ENCODE measurements around the gene CPNE8. TPM values are rescaled to one million over a fixed set of nuclear protein-coding genes. Genes with fewer than 3 reads are reported as not detected.

Gene CPNE8
- polyA plus RNA-seq, 1 donor (not counting 4 experiments of a cell fraction or from before 2014, with no cell fraction given), result 25.7 TPM

DNA sequence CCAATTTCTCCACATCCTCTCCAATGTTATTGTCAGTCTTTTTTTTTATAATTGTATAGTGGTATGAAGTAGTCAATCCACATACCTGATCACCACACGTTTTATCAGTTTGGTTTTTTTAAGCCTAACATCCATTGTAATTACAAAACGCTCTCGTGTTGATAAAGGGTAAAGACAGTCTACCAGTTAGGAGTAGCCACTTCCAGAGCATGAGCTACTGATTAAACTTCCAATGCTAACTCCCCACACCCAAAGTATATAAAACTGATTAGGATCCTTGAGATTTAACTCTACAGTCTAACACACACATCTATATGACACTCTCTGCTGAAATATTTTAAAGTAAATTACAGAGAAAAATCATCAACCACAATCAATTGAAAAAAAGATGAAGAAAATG is 20.7 kb downstream of the CPNE8 start:
- Histone ChIP-seq H3K4me1 (ENCODE audit: control insufficient read depth, extremely low read depth, insufficient read depth, low read length) (peaks cover 4% of the 10 kb centered on the region), H4K20me1 (ENCODE audit: control insufficient read depth, extremely low read depth, insufficient read depth, low read length) (no peaks in the 10 kb centered on the region), H3K4me2 (ENCODE audit: control insufficient read depth, extremely low read depth, insufficient read depth, low read depth, low read length) (no peak overlapping the region), H2AFZ (ENCODE audit: control insufficient read depth, low read length) (no peak overlapping the region), H3K36me3 (ENCODE audit: control insufficient read depth in 2 of 2, extremely low read depth in 1 of 2, insufficient read depth in 2 of 2, low read length in 2 of 2) (peaks cover 0 to 1% of the 10 kb centered on the region in 2 experiments), H3K79me2 (ENCODE audit: control insufficient read depth, insufficient read depth, low read length) (peaks cover 44% of the 10 kb centered on the region), H3K27me3 (ENCODE audit: control insufficient read depth, extremely low read depth, insufficient read depth, low read length) (no peaks in the 10 kb centered on the region), H3K9me3 (ENCODE audit: control insufficient read depth, low read depth, low read length) (no peaks in the 10 kb centered on the region), H3K4me3 (ENCODE audit: control insufficient read depth in 2 of 3, extremely low read depth in 1 of 3, insufficient read depth in 2 of 3, low read depth in 1 of 3, low read length in 3 of 3) (no peak overlapping the region), H3K9ac (ENCODE audit: control insufficient read depth, extremely low read depth, insufficient read depth, low read length) (no peak overlapping the region), H3K27ac (ENCODE audit: control insufficient read depth, insufficient read depth, low read length) (no peak overlapping the region), H3K9me1 (ENCODE audit: control insufficient read depth, extremely low read depth, insufficient read depth, low read length) (peaks cover 2% of the 10 kb centered on the region)
- DNase-seq (ENCODE audit: low read depth, low spot score) (no peak), FAIRE-seq (no peak)
- dilution Hi-C loops (cut with MboI; ENCODE audit: extremely low pct_ligation_motif_present, low sequenced_read_pairs), result no loop called here
- TF ChIP-seq EZH2 (IDR thresholded peaks at IDR 0.05; ENCODE audit: low read length), result no peak
- TF ChIP-seq, protein P1, sequence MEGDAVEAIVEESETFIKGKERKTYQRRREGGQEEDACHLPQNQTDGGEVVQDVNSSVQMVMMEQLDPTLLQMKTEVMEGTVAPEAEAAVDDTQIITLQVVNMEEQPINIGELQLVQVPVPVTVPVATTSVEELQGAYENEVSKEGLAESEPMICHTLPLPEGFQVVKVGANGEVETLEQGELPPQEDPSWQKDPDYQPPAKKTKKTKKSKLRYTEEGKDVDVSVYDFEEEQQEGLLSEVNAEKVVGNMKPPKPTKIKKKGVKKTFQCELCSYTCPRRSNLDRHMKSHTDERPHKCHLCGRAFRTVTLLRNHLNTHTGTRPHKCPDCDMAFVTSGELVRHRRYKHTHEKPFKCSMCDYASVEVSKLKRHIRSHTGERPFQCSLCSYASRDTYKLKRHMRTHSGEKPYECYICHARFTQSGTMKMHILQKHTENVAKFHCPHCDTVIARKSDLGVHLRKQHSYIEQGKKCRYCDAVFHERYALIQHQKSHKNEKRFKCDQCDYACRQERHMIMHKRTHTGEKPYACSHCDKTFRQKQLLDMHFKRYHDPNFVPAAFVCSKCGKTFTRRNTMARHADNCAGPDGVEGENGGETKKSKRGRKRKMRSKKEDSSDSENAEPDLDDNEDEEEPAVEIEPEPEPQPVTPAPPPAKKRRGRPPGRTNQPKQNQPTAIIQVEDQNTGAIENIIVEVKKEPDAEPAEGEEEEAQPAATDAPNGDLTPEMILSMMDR (optimal IDR thresholded peaks at IDR 0.05 in 1 of 3, IDR thresholded peaks at IDR 0.05 in 1 of 3, conservative IDR thresholded peaks at IDR 0.05 in 1 of 3; ENCODE audit: extremely low read depth in 1 of 3, insufficient read depth in 2 of 3, low read length in 3 of 3), result no peak

DNA sequence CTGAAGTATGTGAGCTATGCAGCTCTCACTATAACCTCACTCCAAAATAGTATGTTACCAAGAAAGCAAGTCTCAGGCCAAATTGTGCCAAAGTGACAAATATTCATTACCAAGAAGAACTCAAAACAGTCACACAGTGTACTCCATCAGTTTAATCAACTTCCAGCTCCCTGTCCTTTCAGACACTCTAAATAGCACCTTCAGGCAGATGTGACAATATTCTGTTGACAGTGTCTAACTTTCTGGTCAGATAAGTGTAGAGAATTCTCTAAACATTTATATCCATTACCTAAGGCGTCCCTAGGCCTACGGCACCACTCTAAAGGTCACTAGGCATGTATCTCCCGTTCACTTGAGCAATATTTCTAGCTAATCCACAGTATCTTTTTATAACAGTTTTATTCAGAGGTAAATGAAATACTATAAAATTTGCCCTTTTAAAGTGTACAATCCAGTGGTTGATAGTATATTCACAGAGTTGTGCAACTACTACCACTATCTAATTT is 21.7 kb downstream of the CPNE8 start:
- no peak for DNase-seq (ENCODE audit: low read depth, low spot score)
- FAIRE-seq, result no peak
- Histone ChIP-seq H3K79me2 (ENCODE audit: control insufficient read depth, insufficient read depth, low read length) (peaks cover 41% of the 10 kb centered on the region), H3K9ac (ENCODE audit: control insufficient read depth, extremely low read depth, insufficient read depth, low read length) (no peak overlapping the region), H3K4me2 (ENCODE audit: control insufficient read depth, extremely low read depth, insufficient read depth, low read depth, low read length) (no peak overlapping the region), H3K27ac (ENCODE audit: control insufficient read depth, insufficient read depth, low read length) (no peak overlapping the region), H3K9me3 (ENCODE audit: control insufficient read depth, low read depth, low read length) (no peaks in the 10 kb centered on the region), H4K20me1 (ENCODE audit: control insufficient read depth, extremely low read depth, insufficient read depth, low read length) (no peaks in the 10 kb centered on the region), H3K9me1 (ENCODE audit: control insufficient read depth, extremely low read depth, insufficient read depth, low read length) (no peaks in the 10 kb centered on the region), H3K4me1 (ENCODE audit: control insufficient read depth, extremely low read depth, insufficient read depth, low read length) (peaks cover 4% of the 10 kb centered on the region), H3K4me3 (ENCODE audit: control insufficient read depth in 2 of 3, extremely low read depth in 1 of 3, insufficient read depth in 2 of 3, low read depth in 1 of 3, low read length in 3 of 3) (no peak overlapping the region), H3K36me3 (ENCODE audit: control insufficient read depth in 2 of 2, extremely low read depth in 1 of 2, insufficient read depth in 2 of 2, low read length in 2 of 2) (peaks cover 0 to 1% of the 10 kb centered on the region in 2 experiments), H3K27me3 (ENCODE audit: control insufficient read depth, extremely low read depth, insufficient read depth, low read length) (no peaks in the 10 kb centered on the region), H2AFZ (ENCODE audit: control insufficient read depth, low read length) (no peak overlapping the region)
- TF ChIP-seq, protein P1 (optimal IDR thresholded peaks at IDR 0.05 in 1 of 3, IDR thresholded peaks at IDR 0.05 in 1 of 3, conservative IDR thresholded peaks at IDR 0.05 in 1 of 3; ENCODE audit: extremely low read depth in 1 of 3, insufficient read depth in 2 of 3, low read length in 3 of 3), result no peak
- no peak for TF ChIP-seq EZH2 (IDR thresholded peaks at IDR 0.05; ENCODE audit: low read length)
- dilution Hi-C loops (cut with MboI; ENCODE audit: extremely low pct_ligation_motif_present, low sequenced_read_pairs), result no loop called here
